DND-41 (cell line): Measurements from ENCODE around the gene STAMBPL1.

Experiments
- EZH2 ChIP-seq: IDR thresholded peaks from 3 replicates; pipeline ENCODE4 v1.6.1; 2012; ENCODE audit warnings: borderline replicate concordance, low read depth, mild to moderate bottlenecking, moderate library complexity, low read length, inconsistent platforms; ENCODE audit not compliant: severe bottlenecking
- TF ChIP-seq, protein P1 (sequence below): IDR thresholded peaks from 2 replicates; pipeline ENCODE4 v1.5.1; 2012; ENCODE audit warnings: borderline replicate concordance, low read length, moderate library complexity, mild to moderate bottlenecking; ENCODE audit not compliant: poor library complexity, severe bottlenecking; ENCODE audit errors: extremely low read depth

DNA sequence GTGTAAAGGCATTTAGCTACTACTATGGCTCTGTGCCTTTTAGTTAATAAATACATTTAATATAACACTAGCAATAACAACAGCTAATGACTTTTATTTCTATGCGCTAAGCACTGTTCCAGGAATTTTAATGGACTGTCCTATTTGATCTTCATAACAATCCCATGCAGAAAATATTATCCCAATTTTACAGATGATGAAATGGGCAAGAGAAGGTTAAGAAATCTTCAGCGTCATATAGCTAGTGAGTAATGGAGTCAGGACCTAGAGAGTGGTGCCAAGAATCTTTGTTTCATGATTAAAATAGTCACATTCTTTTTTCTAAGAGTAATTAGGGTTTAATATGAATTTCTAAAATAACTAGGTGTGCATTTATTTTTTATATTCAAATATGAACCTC is 40.2 kb downstream of the STAMBPL1 start:
- TF ChIP-seq, protein P1, sequence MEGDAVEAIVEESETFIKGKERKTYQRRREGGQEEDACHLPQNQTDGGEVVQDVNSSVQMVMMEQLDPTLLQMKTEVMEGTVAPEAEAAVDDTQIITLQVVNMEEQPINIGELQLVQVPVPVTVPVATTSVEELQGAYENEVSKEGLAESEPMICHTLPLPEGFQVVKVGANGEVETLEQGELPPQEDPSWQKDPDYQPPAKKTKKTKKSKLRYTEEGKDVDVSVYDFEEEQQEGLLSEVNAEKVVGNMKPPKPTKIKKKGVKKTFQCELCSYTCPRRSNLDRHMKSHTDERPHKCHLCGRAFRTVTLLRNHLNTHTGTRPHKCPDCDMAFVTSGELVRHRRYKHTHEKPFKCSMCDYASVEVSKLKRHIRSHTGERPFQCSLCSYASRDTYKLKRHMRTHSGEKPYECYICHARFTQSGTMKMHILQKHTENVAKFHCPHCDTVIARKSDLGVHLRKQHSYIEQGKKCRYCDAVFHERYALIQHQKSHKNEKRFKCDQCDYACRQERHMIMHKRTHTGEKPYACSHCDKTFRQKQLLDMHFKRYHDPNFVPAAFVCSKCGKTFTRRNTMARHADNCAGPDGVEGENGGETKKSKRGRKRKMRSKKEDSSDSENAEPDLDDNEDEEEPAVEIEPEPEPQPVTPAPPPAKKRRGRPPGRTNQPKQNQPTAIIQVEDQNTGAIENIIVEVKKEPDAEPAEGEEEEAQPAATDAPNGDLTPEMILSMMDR, result no peak
- no peak for TF ChIP-seq EZH2
